ENCODE results near the gene EFR3B. TPM values are rescaled to one million over a fixed set of nuclear protein-coding genes. Genes with fewer than 3 reads are reported as not detected.

EFR3B gene
- polyA plus RNA-seq, 1 of the 3 experiments (the other 2 are of a cell fraction) = 1.5 TPM

DNA sequence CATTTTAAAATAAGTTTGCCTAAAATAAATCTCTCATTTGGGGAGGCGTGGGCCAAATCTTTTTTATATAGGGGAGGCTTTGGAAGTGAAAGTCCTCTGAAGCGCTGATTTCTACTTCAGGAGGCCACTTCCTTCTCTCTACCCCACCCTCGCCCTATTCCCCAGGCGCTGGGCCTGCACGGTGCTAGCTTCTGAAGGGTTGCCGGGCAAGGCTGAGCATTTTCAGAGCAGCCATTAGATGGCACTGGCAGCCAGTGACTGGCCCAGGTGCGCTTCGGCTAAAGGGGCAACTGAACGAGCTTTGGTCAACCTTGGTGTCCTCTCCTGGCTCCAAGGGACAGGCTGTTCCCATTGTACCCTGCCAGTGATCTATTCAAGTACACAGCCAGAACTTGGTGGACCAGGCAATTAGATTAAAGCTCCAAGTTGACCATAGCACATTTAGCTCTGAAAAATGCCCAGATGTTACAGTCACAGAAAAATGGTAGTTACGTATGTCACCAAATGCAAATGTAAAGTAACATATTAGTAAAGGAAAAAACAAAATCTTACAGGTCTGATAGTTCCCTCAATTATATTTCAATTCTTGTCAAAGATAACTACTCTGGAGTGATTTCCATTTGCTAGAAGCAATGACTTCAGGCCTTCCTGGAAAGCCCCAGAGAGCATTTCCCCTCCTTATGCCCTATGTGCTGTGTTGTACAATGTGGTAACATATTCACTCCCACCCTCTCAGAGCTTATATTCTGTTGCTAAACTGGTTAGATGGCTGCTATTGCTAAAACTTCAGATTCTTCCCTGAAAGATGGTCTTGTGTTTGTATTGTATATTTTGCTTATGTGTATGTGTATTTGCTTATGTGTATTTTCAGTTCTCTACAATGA, 124.4 kb downstream of the EFR3B start:
- Histone ChIP-seq H3K4me1 (ENCODE audit: control insufficient read depth in 1 of 2, insufficient read depth in 2 of 2, low read depth in 1 of 2, low read length in 1 of 2) (peaks cover 0 to 8% of the 10 kb centered on the region in 2 experiments; a peak in 1 of 4 replicates), H3F3A (replicated peaks; ENCODE audit: insufficient read depth) (no peaks in the 10 kb centered on the region), H3K9me2 (no peaks in the 10 kb centered on the region), H3K4me2 (no peak overlapping the region), H3K9ac (no peak overlapping the region), H3K36me3 (replicated peaks in 1 of 2; ENCODE audit: control insufficient read depth in 1 of 2, insufficient read depth in 2 of 2, low read length in 1 of 2) (no peaks in the 10 kb centered on the region), H3K27ac (ENCODE audit: low read depth in 2 of 2, low read length in 1 of 2) (no peak overlapping the region), H3K27me3 (ENCODE audit: insufficient read depth) (peaks cover 42% of the 10 kb centered on the region), H2AFZ (ENCODE audit: low read depth) (no peak overlapping the region), H3K79me2 (ENCODE audit: insufficient read depth) (no peaks in the 10 kb centered on the region), H3K4me3 (ENCODE audit: low read depth in 2 of 2, low read length in 1 of 2) (no peak overlapping the region), H3K9me3 (no peaks in the 10 kb centered on the region), H4K20me1 (ENCODE audit: insufficient read depth) (no peaks in the 10 kb centered on the region)
- ChIA-PET POLR2A (no interaction called here), CTCF (interaction anchor here (0.6 to 8.5 kb wide), 39 partner anchors 10 to 649 kb away, joined by 3 to 121 read pairs (median 4); no protein-coding TSS in a partner anchor)
- 57% methylated on average over 10 of the region's 10 CpGs for WGBS (ENCODE audit: low lambda C conversion rate)
- TF ChIP-seq SMC3 (IDR thresholded peaks at IDR 0.05; ENCODE audit: low read depth, low read length) = peak; percentile 48; the same call in 1 of the 2 replicates
- no peak for TF ChIP-seq TEAD4 (IDR thresholded peaks at IDR 0.05; ENCODE audit: borderline replicate concordance, insufficient read depth)
- TF ChIP-seq, protein P1, sequence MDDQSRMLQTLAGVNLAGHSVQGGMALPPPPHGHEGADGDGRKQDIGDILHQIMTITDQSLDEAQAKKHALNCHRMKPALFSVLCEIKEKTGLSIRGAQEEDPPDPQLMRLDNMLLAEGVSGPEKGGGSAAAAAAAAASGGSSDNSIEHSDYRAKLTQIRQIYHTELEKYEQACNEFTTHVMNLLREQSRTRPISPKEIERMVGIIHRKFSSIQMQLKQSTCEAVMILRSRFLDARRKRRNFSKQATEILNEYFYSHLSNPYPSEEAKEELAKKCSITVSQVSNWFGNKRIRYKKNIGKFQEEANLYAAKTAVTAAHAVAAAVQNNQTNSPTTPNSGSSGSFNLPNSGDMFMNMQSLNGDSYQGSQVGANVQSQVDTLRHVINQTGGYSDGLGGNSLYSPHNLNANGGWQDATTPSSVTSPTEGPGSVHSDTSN (IDR thresholded peaks at IDR 0.05) = no peak
- TF ChIP-seq RFX5 (IDR thresholded peaks at IDR 0.05; ENCODE audit: low read length) = no peak
- no peak for TF ChIP-seq GATA2 (CRISPR knock-in tag; IDR thresholded peaks at IDR 0.05)
- no peak for TF ChIP-seq ELF1 (IDR thresholded peaks at IDR 0.05)
- no peak for TF ChIP-seq CHD2 (IDR thresholded peaks at IDR 0.05; ENCODE audit: low read length, partially characterized antibody)
- TF ChIP-seq, protein P2, sequence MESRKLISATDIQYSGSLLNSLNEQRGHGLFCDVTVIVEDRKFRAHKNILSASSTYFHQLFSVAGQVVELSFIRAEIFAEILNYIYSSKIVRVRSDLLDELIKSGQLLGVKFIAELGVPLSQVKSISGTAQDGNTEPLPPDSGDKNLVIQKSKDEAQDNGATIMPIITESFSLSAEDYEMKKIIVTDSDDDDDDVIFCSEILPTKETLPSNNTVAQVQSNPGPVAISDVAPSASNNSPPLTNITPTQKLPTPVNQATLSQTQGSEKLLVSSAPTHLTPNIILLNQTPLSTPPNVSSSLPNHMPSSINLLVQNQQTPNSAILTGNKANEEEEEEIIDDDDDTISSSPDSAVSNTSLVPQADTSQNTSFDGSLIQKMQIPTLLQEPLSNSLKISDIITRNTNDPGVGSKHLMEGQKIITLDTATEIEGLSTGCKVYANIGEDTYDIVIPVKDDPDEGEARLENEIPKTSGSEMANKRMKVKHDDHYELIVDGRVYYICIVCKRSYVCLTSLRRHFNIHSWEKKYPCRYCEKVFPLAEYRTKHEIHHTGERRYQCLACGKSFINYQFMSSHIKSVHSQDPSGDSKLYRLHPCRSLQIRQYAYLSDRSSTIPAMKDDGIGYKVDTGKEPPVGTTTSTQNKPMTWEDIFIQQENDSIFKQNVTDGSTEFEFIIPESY (IDR thresholded peaks at IDR 0.05; ENCODE audit: borderline replicate concordance, low read depth) = no peak
- TF ChIP-seq MEF2A (IDR thresholded peaks at IDR 0.05; ENCODE audit: borderline replicate concordance, low read depth) = no peak
- TF ChIP-seq POLR2AphosphoS5 (IDR thresholded peaks at IDR 0.05; ENCODE audit: low read depth, low read length) = no peak
- TF ChIP-seq RAD21 (IDR thresholded peaks at IDR 0.05; ENCODE audit: low read length) = peak; percentile 79
- TF ChIP-seq, protein P3, sequence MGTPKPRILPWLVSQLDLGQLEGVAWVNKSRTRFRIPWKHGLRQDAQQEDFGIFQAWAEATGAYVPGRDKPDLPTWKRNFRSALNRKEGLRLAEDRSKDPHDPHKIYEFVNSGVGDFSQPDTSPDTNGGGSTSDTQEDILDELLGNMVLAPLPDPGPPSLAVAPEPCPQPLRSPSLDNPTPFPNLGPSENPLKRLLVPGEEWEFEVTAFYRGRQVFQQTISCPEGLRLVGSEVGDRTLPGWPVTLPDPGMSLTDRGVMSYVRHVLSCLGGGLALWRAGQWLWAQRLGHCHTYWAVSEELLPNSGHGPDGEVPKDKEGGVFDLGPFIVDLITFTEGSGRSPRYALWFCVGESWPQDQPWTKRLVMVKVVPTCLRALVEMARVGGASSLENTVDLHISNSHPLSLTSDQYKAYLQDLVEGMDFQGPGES (IDR thresholded peaks at IDR 0.05; ENCODE audit: low read depth, low read length) = no peak
- no peak for TF ChIP-seq SIN3A (IDR thresholded peaks at IDR 0.05; ENCODE audit: borderline replicate concordance, low read depth, low read length)
- TF ChIP-seq CTCF (IDR thresholded peaks at IDR 0.05) = peak; percentile 41
- no peak for TF ChIP-seq YY1 (IDR thresholded peaks at IDR 0.05; ENCODE audit: low read depth)
- no peak for TF ChIP-seq NFIC (IDR thresholded peaks at IDR 0.05; ENCODE audit: borderline replicate concordance)
- no peak for TF ChIP-seq EZH2phosphoT487 (IDR thresholded peaks at IDR 0.05; ENCODE audit: borderline replicate concordance, low read depth)
- TF ChIP-seq USF1 (IDR thresholded peaks at IDR 0.05; ENCODE audit: borderline replicate concordance, low read depth) = no peak
- no peak for TF ChIP-seq TAF1 (IDR thresholded peaks at IDR 0.05; ENCODE audit: borderline replicate concordance, low read depth, low read length)
- TF ChIP-seq FOXM1 (IDR thresholded peaks at IDR 0.05; ENCODE audit: low read depth) = no peak
- no peak for TF ChIP-seq FOXJ3 (CRISPR knock-in tag; IDR thresholded peaks at IDR 0.05)
- TF ChIP-seq MXI1 (IDR thresholded peaks at IDR 0.05; ENCODE audit: low read depth, low read length) = no peak
- TF ChIP-seq NRF1 (IDR thresholded peaks at IDR 0.05; ENCODE audit: low read depth, low read length) = no peak
- TF ChIP-seq, protein P4, sequence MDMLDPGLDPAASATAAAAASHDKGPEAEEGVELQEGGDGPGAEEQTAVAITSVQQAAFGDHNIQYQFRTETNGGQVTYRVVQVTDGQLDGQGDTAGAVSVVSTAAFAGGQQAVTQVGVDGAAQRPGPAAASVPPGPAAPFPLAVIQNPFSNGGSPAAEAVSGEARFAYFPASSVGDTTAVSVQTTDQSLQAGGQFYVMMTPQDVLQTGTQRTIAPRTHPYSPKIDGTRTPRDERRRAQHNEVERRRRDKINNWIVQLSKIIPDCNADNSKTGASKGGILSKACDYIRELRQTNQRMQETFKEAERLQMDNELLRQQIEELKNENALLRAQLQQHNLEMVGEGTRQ (IDR thresholded peaks at IDR 0.05; ENCODE audit: borderline replicate concordance, low read depth, low read length) = no peak
- DNase-seq = peak; percentile 73

Measured in SK-N-SH (cell line).